OCI-LY7 (cell line): Measurements from ENCODE around the gene NINJ1. TPM values are rescaled to one million over a fixed set of nuclear protein-coding genes. Genes with fewer than 3 reads are reported as not detected.
"Not testable (repeated sequence)": the region's sequence is repeated elsewhere in the genome, so short reads cannot be mapped to it uniquely, and the experiment has no call there.

Experiments
- BruUV-seq: library from RNA; stranded (reverse); fragments of 400-500 nt; replicated peaks from 2 replicates; lab custom pipeline; 2021; lab: Mats Ljungman, UMichigan
- CTCF ChIA-PET: fragments of 300-600 bp; sonication (Branson Sonifier 250); formaldehyde crosslinking; loops from one replicate; lab custom pipeline; 2022; ENCODE audit warnings: antibody characterized with exemption; ENCODE audit not compliant: unreplicated experiment; lab: Charles Lee
- POLR2A ChIA-PET: fragments of 300-600 bp; sonication (Branson Sonifier 250); formaldehyde crosslinking; loops from one replicate; lab custom pipeline; 2022; ENCODE audit warnings: antibody characterized with exemption; lab: Charles Lee
- DNase-seq: peaks from one replicate; pipeline ENCODE4 v3.0.0-alpha.2; 2015; ENCODE audit warnings: low spot score
- H2AFZ ChIP-seq: fragments of 200-600 bp; sonication (generic), shearing (Covaris generic); 2 replicates; pipeline ENCODE4 v1.6.1; 2014; ENCODE audit warnings: mild to moderate bottlenecking, antibody characterized with exemption, low read length, moderate library complexity
- H3K27ac ChIP-seq: fragments of 200-600 bp; sonication (generic); 2 replicates; pipeline ENCODE4 v1.5.1; 2014; ENCODE audit warnings: mixed run types, low read depth, mild to moderate bottlenecking, moderate library complexity, low read length, inconsistent platforms; ENCODE audit not compliant: poor library complexity, severe bottlenecking
- H3K36me3 ChIP-seq: fragments of 200-600 bp; sonication (generic); 2 replicates; pipeline ENCODE4 v1.6.1; 2014; ENCODE audit warnings: mild to moderate bottlenecking, antibody characterized with exemption, low read length, moderate library complexity, mixed read lengths; ENCODE audit not compliant: insufficient read depth
- H3K4me1 ChIP-seq: fragments of 200-600 bp; sonication (generic); 2 replicates; pipeline ENCODE4 v1.5.1; 2014; ENCODE audit warnings: mild to moderate bottlenecking, low read length; ENCODE audit not compliant: insufficient read depth, poor library complexity, severe bottlenecking
- H3K4me2 ChIP-seq: fragments of 200-600 bp; sonication (generic); 2 replicates; pipeline ENCODE4 v1.6.1; 2014; ENCODE audit warnings: mild to moderate bottlenecking, low read length
- H3K4me3 ChIP-seq: fragments of 200-600 bp; sonication (generic); 2 replicates; pipeline ENCODE4 v1.5.1; 2014; ENCODE audit warnings: mild to moderate bottlenecking, low read depth, low read length; ENCODE audit not compliant: poor library complexity, severe bottlenecking
- H3K79me2 ChIP-seq: fragments of 200-600 bp; sonication (generic); 2 replicates; pipeline ENCODE4 v1.6.1; 2016; ENCODE audit warnings: low read depth, mild to moderate bottlenecking, low read length, moderate library complexity, mixed read lengths; ENCODE audit not compliant: insufficient read depth
- H3K9me2 ChIP-seq: fragments of 200-600 bp; sonication (generic); 2 replicates; pipeline ENCODE4 v1.6.1; 2016; ENCODE audit warnings: mild to moderate bottlenecking, low read length, mixed read lengths; ENCODE audit not compliant: insufficient read depth
- H3K9me3 ChIP-seq: fragments of 200-600 bp; sonication (generic); 2 replicates; pipeline ENCODE4 v1.6.1; 2014; ENCODE audit warnings: mild to moderate bottlenecking, mixed run types, low read length, mixed read lengths
- H4K20me1 ChIP-seq: fragments of 200-600 bp; sonication (generic); 2 replicates; pipeline ENCODE4 v1.6.1; 2014; ENCODE audit warnings: mild to moderate bottlenecking, antibody characterized with exemption, low read length, moderate library complexity, mixed read lengths; ENCODE audit not compliant: insufficient read depth
- EZH2phosphoT487 ChIP-seq: fragments of 200-600 bp; sonication (generic); IDR thresholded peaks from 2 replicates; pipeline ENCODE4 v1.6.1; 2018; ENCODE audit warnings: low read depth, borderline replicate concordance, mild to moderate bottlenecking, mixed run types, antibody characterized with exemption, low read length, moderate library complexity, mixed read lengths
- intact Hi-C: fragments of 100-400 bp; cut with micrococcal nuclease; formaldehyde crosslinking; loops from one replicate; pipeline ENCODE4 v1.10.0; 2022; ENCODE audit not compliant: unreplicated experiment
- total RNA-seq, 2 experiments: library from RNA; depleted of rRNA in 1 of 2; stranded (reverse); fragments of >200 nt in 1 of 2; shearing (Covaris generic) in 1 of 2; gene quantifications; 2 replicates each; pipeline ENCODE4 v1.2.3, GENCODE V29; 2014 to 2022
- TF ChIP-seq, protein P1 (sequence below): fragments of 200-600 bp; sonication (generic); conservative IDR thresholded peaks from 2 replicates; pipeline ENCODE4 v1.5.1; 2014; ENCODE audit warnings: mild to moderate bottlenecking, antibody characterized with exemption, low read length, moderate library complexity, mixed read lengths

NINJ1 gene
- total RNA-seq, 2 experiments from 2014 or later = 13.3 to 18.3 TPM

DNA sequence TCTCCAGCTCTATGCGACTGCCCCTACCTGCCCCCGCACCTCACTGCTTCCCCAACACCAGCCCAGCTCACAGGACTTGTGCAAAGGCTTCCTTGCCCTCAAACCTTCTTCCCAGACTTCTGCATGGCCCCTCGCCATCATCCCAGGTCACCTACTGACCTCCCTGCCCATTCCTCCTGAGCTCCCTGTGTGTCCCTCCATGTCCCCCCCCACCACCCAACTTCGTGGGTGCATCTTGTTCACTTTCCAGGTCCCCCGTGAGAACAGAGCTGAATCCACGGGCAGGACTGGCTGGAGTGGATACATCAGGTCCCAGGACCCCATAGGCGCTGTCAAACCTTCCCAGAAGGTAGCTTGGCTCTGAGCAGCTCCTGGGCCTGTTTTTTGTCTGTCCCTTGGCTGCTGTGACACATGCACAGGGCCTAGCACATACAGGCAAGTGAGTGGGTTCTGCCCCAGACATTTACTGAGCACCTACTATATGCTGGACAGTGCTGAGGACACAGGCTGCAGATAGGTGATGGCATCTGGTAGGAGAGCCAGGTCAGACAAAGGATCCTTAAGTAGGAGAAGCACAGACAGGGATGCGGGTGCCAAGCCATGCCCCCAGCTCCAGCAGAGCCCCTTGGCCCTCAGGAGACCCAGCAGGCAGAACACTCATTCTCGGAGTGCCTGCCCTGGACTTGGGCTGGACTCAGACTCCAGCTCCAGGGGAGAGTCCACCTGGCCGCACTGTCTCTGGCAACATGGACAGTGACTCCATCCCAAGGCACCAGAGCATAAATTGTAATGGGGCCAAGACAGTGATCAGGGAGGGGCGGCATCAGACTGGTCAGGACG, 15.0 kb downstream of the NINJ1 start:
- no peak for DNase-seq
- TF ChIP-seq, protein P1, sequence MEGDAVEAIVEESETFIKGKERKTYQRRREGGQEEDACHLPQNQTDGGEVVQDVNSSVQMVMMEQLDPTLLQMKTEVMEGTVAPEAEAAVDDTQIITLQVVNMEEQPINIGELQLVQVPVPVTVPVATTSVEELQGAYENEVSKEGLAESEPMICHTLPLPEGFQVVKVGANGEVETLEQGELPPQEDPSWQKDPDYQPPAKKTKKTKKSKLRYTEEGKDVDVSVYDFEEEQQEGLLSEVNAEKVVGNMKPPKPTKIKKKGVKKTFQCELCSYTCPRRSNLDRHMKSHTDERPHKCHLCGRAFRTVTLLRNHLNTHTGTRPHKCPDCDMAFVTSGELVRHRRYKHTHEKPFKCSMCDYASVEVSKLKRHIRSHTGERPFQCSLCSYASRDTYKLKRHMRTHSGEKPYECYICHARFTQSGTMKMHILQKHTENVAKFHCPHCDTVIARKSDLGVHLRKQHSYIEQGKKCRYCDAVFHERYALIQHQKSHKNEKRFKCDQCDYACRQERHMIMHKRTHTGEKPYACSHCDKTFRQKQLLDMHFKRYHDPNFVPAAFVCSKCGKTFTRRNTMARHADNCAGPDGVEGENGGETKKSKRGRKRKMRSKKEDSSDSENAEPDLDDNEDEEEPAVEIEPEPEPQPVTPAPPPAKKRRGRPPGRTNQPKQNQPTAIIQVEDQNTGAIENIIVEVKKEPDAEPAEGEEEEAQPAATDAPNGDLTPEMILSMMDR = no peak
- TF ChIP-seq EZH2phosphoT487 = no peak

DNA sequence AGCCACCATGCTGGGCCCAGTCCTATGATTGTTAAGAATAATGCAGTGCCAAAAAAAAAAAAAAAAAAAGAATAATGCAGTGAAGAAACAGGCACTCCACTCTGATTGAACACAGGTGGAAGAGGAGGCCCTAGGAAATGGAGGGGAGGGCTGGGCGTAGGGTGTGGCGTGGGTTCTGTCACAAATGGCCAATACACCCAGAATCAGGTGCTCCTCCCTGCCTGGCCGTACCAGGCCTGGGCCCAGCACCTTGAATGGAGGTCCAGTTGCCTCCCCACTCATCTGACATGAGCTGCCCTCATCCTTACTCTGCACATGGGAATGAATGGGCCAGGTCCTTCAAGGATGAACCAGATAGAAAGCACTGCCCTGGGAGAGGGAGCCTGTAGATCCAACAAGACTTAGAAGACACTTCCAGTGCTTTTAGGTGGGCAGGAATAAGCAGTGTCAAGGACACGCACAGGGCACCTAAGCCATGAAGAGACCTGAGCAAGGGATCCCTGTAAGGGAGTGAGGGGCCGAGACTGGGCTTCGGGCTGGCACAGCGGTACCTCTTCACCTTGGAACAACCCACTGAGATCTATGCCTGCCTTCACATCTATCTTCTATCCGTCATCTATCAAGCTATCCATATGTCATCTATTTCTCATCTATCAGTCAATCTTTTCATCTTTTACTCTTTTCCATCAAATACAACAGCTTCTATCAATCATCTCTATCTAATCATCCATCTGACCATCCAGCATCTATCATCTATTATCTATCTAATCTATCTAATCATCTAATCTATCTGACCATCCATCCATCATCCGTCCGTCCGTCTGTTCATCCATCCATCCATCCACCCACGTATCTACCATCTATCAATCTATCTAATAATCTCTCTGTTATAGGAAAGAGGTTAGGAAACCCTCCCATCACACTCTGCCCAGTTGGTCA, 15.9 kb downstream of the NINJ1 start:
- Histone ChIP-seq H3K27ac (no peak overlapping the region), H3K9me3 (no peaks in the 10 kb centered on the region), H3K4me3 (no peak overlapping the region), H3K36me3 (no peaks in the 10 kb centered on the region), H3K4me2 (no peak overlapping the region), H3K9me2 (no peaks in the 10 kb centered on the region), H4K20me1 (no peaks in the 10 kb centered on the region), H2AFZ (no peak overlapping the region), H3K4me1 (peaks cover 17% of the 10 kb centered on the region), H3K79me2 (no peaks in the 10 kb centered on the region)
- no TSS peak for BruUV-seq
- intact Hi-C loops = no loop called here
- DNase-seq = no peak
- CTCF ChIA-PET = no interaction called here
- TF ChIP-seq EZH2phosphoT487 = no peak
- TF ChIP-seq, protein P1 = no peak
- POLR2A ChIA-PET = no interaction called here

More for the DNA sequence above, 15.0 kb downstream of the NINJ1 start:
- POLR2A ChIA-PET = no interaction called here
- Histone ChIP-seq H3K27ac (no peak overlapping the region), H3K36me3 (no peaks in the 10 kb centered on the region), H3K79me2 (no peaks in the 10 kb centered on the region), H3K4me2 (no peak overlapping the region), H4K20me1 (no peaks in the 10 kb centered on the region), H2AFZ (no peak overlapping the region), H3K9me3 (no peaks in the 10 kb centered on the region), H3K4me3 (no peak overlapping the region), H3K4me1 (peaks cover 12% of the 10 kb centered on the region), H3K9me2 (no peaks in the 10 kb centered on the region)
- intact Hi-C loops = no loop called here
- CTCF ChIA-PET = no interaction called here
- no TSS peak for BruUV-seq

DNA sequence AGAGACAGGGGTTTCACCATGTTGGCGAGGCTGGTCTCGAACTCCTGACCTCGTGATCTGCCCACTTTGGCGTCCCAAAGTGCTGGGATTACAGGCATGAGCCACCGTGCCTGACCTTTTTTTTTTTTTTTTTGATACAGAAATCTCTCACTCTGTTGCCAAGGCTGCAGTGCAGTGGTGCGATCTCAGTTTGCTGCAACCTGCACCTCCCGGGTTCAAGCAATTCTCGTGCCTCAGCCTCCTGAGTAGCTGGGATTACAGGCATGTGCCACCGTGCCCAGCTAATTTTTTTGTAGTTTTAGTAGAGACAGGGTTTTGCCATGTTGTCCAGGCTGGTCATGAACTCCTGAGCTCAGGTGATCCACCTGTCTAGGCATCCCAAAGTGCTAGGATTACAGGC, 16.5 kb downstream of the NINJ1 start:
- H3K4me1 ChIP-seq = peaks cover 17% of the 10 kb centered on the region
- H3K27ac ChIP-seq, H3K36me3 ChIP-seq, H4K20me1 ChIP-seq, CTCF ChIA-PET, intact Hi-C loops, H3K9me2 ChIP-seq, POLR2A ChIA-PET, H3K9me3 ChIP-seq, BruUV-seq, H3K79me2 ChIP-seq, H3K4me3 ChIP-seq, H2AFZ ChIP-seq, DNase-seq, H3K4me2 ChIP-seq: not testable (repeated sequence)
